Measurements from ENCODE around the gene RANBP17.

Gene RANBP17

GRCh38 chr5:171143926-171144325 lies 282.1 kb downstream of the RANBP17 start:
- H3K36me3 ChIP-seq (ENCODE audit: low read depth) = no peaks in the 10 kb centered on the region
- H3K9me3 ChIP-seq (ENCODE audit: severe bottlenecking) = no peaks in the 10 kb centered on the region
- H3K27me3 ChIP-seq (ENCODE audit: insufficient read depth, poor library complexity, severe bottlenecking) = no peaks in the 10 kb centered on the region
- no peaks in the 10 kb centered on the region for H3K4me1 ChIP-seq (ENCODE audit: insufficient read depth, poor library complexity, severe bottlenecking)
- TF ChIP-seq CTCF (IDR thresholded peaks at IDR 0.05; ENCODE audit: poor library complexity, severe bottlenecking) = no peak
- DNase-seq (ENCODE audit: low spot score) = no peak
- ATAC-seq (ENCODE audit: low read depth) = 0 out of 3 replicates have a peak, but pooled peaks have one; percentile 27
- H3K4me3 ChIP-seq (ENCODE audit: severe bottlenecking) = no peak overlapping the region
- H3K27ac ChIP-seq (ENCODE audit: poor library complexity, severe bottlenecking) = no peak overlapping the region

- DNase-seq (ENCODE audit: low spot score) = no peak
- Histone ChIP-seq H3K27me3 (ENCODE audit: insufficient read depth, poor library complexity, severe bottlenecking) (no peaks in the 10 kb centered on the region), H3K36me3 (ENCODE audit: low read depth) (no peaks in the 10 kb centered on the region), H3K4me3 (ENCODE audit: severe bottlenecking) (no peak overlapping the region), H3K9me3 (ENCODE audit: severe bottlenecking) (no peaks in the 10 kb centered on the region), H3K4me1 (ENCODE audit: insufficient read depth, poor library complexity, severe bottlenecking) (no peaks in the 10 kb centered on the region), H3K27ac (ENCODE audit: poor library complexity, severe bottlenecking) (no peak overlapping the region)
- no peak for ATAC-seq (ENCODE audit: low read depth)
- no peak for TF ChIP-seq CTCF (IDR thresholded peaks at IDR 0.05; ENCODE audit: poor library complexity, severe bottlenecking)
Observed at GRCh38 chr5:171149333-171149732, 287.5 kb downstream of the RANBP17 start.

- Histone ChIP-seq H3K4me3 (ENCODE audit: severe bottlenecking) (no peak overlapping the region), H3K36me3 (ENCODE audit: low read depth) (no peaks in the 10 kb centered on the region), H3K27ac (ENCODE audit: poor library complexity, severe bottlenecking) (no peak overlapping the region), H3K4me1 (ENCODE audit: insufficient read depth, poor library complexity, severe bottlenecking) (no peaks in the 10 kb centered on the region), H3K27me3 (ENCODE audit: insufficient read depth, poor library complexity, severe bottlenecking) (no peaks in the 10 kb centered on the region), H3K9me3 (ENCODE audit: severe bottlenecking) (no peaks in the 10 kb centered on the region)
- TF ChIP-seq CTCF (IDR thresholded peaks at IDR 0.05; ENCODE audit: poor library complexity, severe bottlenecking) = no peak
- ATAC-seq (ENCODE audit: low read depth) (no peak), DNase-seq (ENCODE audit: low spot score) (no peak)
Observed at GRCh38 chr5:171149772-171150171, 288.0 kb downstream of the RANBP17 start.

GRCh38 chr5:171152382-171152781 lies 290.6 kb downstream of the RANBP17 start:
- TF ChIP-seq CTCF (IDR thresholded peaks at IDR 0.05; ENCODE audit: poor library complexity, severe bottlenecking) = peak; percentile 61
- ATAC-seq (ENCODE audit: low read depth) (peak; percentile 72; the same call in 2 of the 3 replicates), DNase-seq (ENCODE audit: low spot score) (no peak)
- Histone ChIP-seq H3K4me3 (ENCODE audit: severe bottlenecking) (no peak overlapping the region), H3K4me1 (ENCODE audit: insufficient read depth, poor library complexity, severe bottlenecking) (peaks cover 20% of the 10 kb centered on the region), H3K27ac (ENCODE audit: poor library complexity, severe bottlenecking) (no peak overlapping the region), H3K9me3 (ENCODE audit: severe bottlenecking) (no peaks in the 10 kb centered on the region), H3K27me3 (ENCODE audit: insufficient read depth, poor library complexity, severe bottlenecking) (no peaks in the 10 kb centered on the region), H3K36me3 (ENCODE audit: low read depth) (no peaks in the 10 kb centered on the region)

- no peak for TF ChIP-seq CTCF (IDR thresholded peaks at IDR 0.05; ENCODE audit: poor library complexity, severe bottlenecking)
- Histone ChIP-seq H3K27me3 (ENCODE audit: insufficient read depth, poor library complexity, severe bottlenecking) (no peaks in the 10 kb centered on the region), H3K9me3 (ENCODE audit: severe bottlenecking) (no peaks in the 10 kb centered on the region), H3K4me1 (ENCODE audit: insufficient read depth, poor library complexity, severe bottlenecking) (peaks cover 20% of the 10 kb centered on the region), H3K36me3 (ENCODE audit: low read depth) (no peaks in the 10 kb centered on the region), H3K4me3 (ENCODE audit: severe bottlenecking) (no peak overlapping the region), H3K27ac (ENCODE audit: poor library complexity, severe bottlenecking) (no peak overlapping the region)
- ATAC-seq (ENCODE audit: low read depth) = peak; percentile 81
- DNase-seq (ENCODE audit: low spot score) = no peak
Observed at GRCh38 chr5:171155621-171156020, 293.8 kb downstream of the RANBP17 start.

All from RWPE2 (cell line).